HCT116 (cell line): ENCODE data around the gene ABHD2.

ENCODE experiments used
- CTCF ChIP-seq, 3 experiments: fragments of 200-600 bp in 1 of 3; sonication (generic) in 1 of 3; IDR thresholded peaks in 2 of 3; conservative IDR thresholded peaks in 1 of 3; 2 replicates each; pipeline ENCODE4 v1.5.1; 2012 to 2017; ENCODE audit warnings: low read depth in 2 of 3, low read length in 2 of 3, antibody characterized with exemption in 1 of 3, borderline replicate concordance in 1 of 3, control low read depth in 1 of 3, mild to moderate bottlenecking in 1 of 3, mixed read lengths in 1 of 3, mixed run types in 1 of 3, moderate library complexity in 1 of 3; ENCODE audit not compliant: insufficient read depth in 1 of 3
- YY1 ChIP-seq: IDR thresholded peaks from 2 replicates; pipeline ENCODE4 v1.6.1; 2011; ENCODE audit warnings: low read length, low read depth, moderate library complexity, mild to moderate bottlenecking; ENCODE audit not compliant: insufficient replicate concordance; ENCODE audit errors: extremely low read depth

GRCh38 chr15:89165677-89166076 lies 77.4 kb downstream of the ABHD2 start:
- TF ChIP-seq CTCF (IDR thresholded peaks at IDR 0.05 in 2 of 3, conservative IDR thresholded peaks at IDR 0.05 in 1 of 3; ENCODE audit: borderline replicate concordance in 1 of 3, insufficient read depth in 1 of 3, low read depth in 2 of 3, low read length in 2 of 3) = no peak
- TF ChIP-seq YY1 = no peak
